SK-N-SH (cell line): Measurements from ENCODE around the gene KAT6B.

Experiments
- CHD2 ChIP-seq: fragments of 150-350 bp; IDR thresholded peaks from 2 replicates; pipeline ENCODE4 v1.6.1; 2018; ENCODE audit warnings: low read length; ENCODE audit not compliant: partially characterized antibody
- EZH2phosphoT487 ChIP-seq: fragments of 200-600 bp; sonication (generic); IDR thresholded peaks from 2 replicates; pipeline ENCODE4 v1.6.1; 2017; ENCODE audit warnings: low read depth, mixed run types, mild to moderate bottlenecking, antibody characterized with exemption, moderate library complexity, borderline replicate concordance
- JUND ChIP-seq: IDR thresholded peaks from 2 replicates; pipeline ENCODE4 v1.4.0; 2012
- POLR2AphosphoS5 ChIP-seq: IDR thresholded peaks from 2 replicates; pipeline ENCODE4 v1.6.1; 2012; ENCODE audit warnings: low read depth, low read length
- RAD21 ChIP-seq: IDR thresholded peaks from 2 replicates; pipeline ENCODE4 v1.6.1; 2012; ENCODE audit warnings: mild to moderate bottlenecking, low read length
- RFX5 ChIP-seq: IDR thresholded peaks from 2 replicates; pipeline ENCODE4 v1.6.1; 2012; ENCODE audit warnings: mild to moderate bottlenecking, improper control_type of control experiment, low read length
- TCF12 ChIP-seq: IDR thresholded peaks from 2 replicates; pipeline ENCODE4 v1.4.0; 2012
- TEAD4 ChIP-seq: IDR thresholded peaks from 2 replicates; pipeline ENCODE4 v1.4.0; 2012; ENCODE audit warnings: mild to moderate bottlenecking, borderline replicate concordance; ENCODE audit not compliant: insufficient read depth
- TF ChIP-seq, protein P1 (sequence below): fragments of 200-600 bp; sonication (generic); IDR thresholded peaks from 2 replicates; pipeline ENCODE4 v1.6.1; 2017; ENCODE audit warnings: antibody characterized with exemption, mild to moderate bottlenecking, moderate library complexity
- TF ChIP-seq, protein P2 (sequence below): IDR thresholded peaks from 2 replicates; pipeline ENCODE4 v1.4.0; 2012; ENCODE audit warnings: low read depth
- TF ChIP-seq, protein P3 (sequence below): fragments of 150-350 bp; IDR thresholded peaks from 2 replicates; pipeline ENCODE4 v1.6.1; 2017; ENCODE audit warnings: antibody characterized with exemption, low read length, low read depth, borderline replicate concordance
- TF ChIP-seq, protein P4 (sequence below): IDR thresholded peaks from 2 replicates; pipeline ENCODE4 v1.4.0; 2012; ENCODE audit warnings: low read depth, borderline replicate concordance

DNA sequence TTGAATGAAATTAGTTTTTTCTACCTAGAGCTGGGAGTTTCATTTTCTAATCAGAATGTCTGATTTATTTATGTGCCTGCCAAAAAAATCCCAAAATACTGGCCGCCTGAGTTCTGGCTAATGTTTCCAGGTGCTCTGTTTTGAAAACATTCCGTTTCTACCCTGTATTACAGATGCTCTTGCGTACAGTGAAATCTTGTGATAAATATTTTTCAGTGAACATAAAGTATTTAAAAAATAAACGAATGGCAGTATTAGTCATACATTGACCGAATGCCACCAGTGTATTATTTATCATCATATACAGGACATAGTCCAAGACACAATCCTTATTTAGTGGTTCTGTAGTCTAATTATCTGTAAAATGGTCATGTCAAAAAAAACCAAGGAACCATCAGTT, 102.8 kb downstream of the KAT6B start:
- TF ChIP-seq, protein P1, sequence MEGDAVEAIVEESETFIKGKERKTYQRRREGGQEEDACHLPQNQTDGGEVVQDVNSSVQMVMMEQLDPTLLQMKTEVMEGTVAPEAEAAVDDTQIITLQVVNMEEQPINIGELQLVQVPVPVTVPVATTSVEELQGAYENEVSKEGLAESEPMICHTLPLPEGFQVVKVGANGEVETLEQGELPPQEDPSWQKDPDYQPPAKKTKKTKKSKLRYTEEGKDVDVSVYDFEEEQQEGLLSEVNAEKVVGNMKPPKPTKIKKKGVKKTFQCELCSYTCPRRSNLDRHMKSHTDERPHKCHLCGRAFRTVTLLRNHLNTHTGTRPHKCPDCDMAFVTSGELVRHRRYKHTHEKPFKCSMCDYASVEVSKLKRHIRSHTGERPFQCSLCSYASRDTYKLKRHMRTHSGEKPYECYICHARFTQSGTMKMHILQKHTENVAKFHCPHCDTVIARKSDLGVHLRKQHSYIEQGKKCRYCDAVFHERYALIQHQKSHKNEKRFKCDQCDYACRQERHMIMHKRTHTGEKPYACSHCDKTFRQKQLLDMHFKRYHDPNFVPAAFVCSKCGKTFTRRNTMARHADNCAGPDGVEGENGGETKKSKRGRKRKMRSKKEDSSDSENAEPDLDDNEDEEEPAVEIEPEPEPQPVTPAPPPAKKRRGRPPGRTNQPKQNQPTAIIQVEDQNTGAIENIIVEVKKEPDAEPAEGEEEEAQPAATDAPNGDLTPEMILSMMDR: no peak
- TF ChIP-seq EZH2phosphoT487 (no peak), TCF12 (no peak), TEAD4 (no peak), RAD21 (no peak), RFX5 (no peak), CHD2 (no peak), POLR2AphosphoS5 (no peak), JUND (peak; percentile 18; the same call in 1 of the 2 replicates)
- TF ChIP-seq, protein P2, sequence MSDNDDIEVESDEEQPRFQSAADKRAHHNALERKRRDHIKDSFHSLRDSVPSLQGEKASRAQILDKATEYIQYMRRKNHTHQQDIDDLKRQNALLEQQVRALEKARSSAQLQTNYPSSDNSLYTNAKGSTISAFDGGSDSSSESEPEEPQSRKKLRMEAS: no peak
- TF ChIP-seq, protein P3, sequence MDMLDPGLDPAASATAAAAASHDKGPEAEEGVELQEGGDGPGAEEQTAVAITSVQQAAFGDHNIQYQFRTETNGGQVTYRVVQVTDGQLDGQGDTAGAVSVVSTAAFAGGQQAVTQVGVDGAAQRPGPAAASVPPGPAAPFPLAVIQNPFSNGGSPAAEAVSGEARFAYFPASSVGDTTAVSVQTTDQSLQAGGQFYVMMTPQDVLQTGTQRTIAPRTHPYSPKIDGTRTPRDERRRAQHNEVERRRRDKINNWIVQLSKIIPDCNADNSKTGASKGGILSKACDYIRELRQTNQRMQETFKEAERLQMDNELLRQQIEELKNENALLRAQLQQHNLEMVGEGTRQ: no peak
- TF ChIP-seq, protein P4, sequence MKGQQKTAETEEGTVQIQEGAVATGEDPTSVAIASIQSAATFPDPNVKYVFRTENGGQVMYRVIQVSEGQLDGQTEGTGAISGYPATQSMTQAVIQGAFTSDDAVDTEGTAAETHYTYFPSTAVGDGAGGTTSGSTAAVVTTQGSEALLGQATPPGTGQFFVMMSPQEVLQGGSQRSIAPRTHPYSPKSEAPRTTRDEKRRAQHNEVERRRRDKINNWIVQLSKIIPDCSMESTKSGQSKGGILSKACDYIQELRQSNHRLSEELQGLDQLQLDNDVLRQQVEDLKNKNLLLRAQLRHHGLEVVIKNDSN: no peak
